MM.1S (cell line): ENCODE data around the gene LUC7L.

ENCODE experiments used
- DNase-seq: peaks from one replicate; pipeline ENCODE4 v3.0.0-alpha.2; 2015
- H2AFZ ChIP-seq: fragments of 300-600 bp; sonication (generic); 2 replicates; pipeline ENCODE4 v1.6.0; 2016; ENCODE audit warnings: antibody characterized with exemption, low read length
- H3F3A ChIP-seq: fragments of 300-600 bp; sonication (generic); 2 replicates; pipeline ENCODE4 v1.6.1; 2016; ENCODE audit warnings: mild to moderate bottlenecking, antibody characterized with exemption, low read length, moderate library complexity, mixed read lengths; ENCODE audit not compliant: insufficient read depth
- H3K27ac ChIP-seq: fragments of 300-600 bp; sonication (generic); 2 replicates; pipeline ENCODE4 v1.5.1; 2016; ENCODE audit warnings: mild to moderate bottlenecking, low read length
- H3K27me3 ChIP-seq: fragments of 300-600 bp; sonication (generic); replicated peaks from 2 replicates; pipeline ENCODE4 v1.6.0; 2016; ENCODE audit warnings: low read length; ENCODE audit not compliant: insufficient read depth
- H3K36me3 ChIP-seq: fragments of 300-600 bp; sonication (generic); replicated peaks from 2 replicates; pipeline ENCODE4 v1.6.1; 2016; ENCODE audit warnings: mild to moderate bottlenecking, low read length, mixed read lengths; ENCODE audit not compliant: insufficient read depth
- H3K4me1 ChIP-seq: fragments of 300-600 bp; sonication (generic); 2 replicates; pipeline ENCODE4 v1.6.1; 2016; ENCODE audit warnings: low read length, mixed read lengths
- H3K4me2 ChIP-seq: fragments of 300-600 bp; sonication (generic); 2 replicates; pipeline ENCODE4 v1.6.0; 2016; ENCODE audit warnings: low read depth, low read length
- H3K4me3 ChIP-seq: fragments of 300-600 bp; sonication (generic); 2 replicates; pipeline ENCODE4 v1.5.1; 2016; ENCODE audit warnings: low read length, mixed read lengths
- H3K79me2 ChIP-seq: fragments of 300-600 bp; sonication (generic); 2 replicates; pipeline ENCODE4 v1.6.1; 2016; ENCODE audit warnings: mixed run types, low read length, mixed read lengths
- H3K9ac ChIP-seq: fragments of 300-600 bp; sonication (generic); 2 replicates; pipeline ENCODE4 v1.6.1; 2016; ENCODE audit warnings: low read length, mixed read lengths
- H3K9me2 ChIP-seq: fragments of 300-600 bp; sonication (generic); replicated peaks from 2 replicates; pipeline ENCODE4 v1.6.1; 2016; ENCODE audit warnings: mild to moderate bottlenecking, low read length, mixed read lengths; ENCODE audit not compliant: insufficient read depth
- H3K9me3 ChIP-seq: fragments of 300-600 bp; sonication (generic); replicated peaks from 2 replicates; pipeline ENCODE4 v1.6.1; 2016; ENCODE audit warnings: mild to moderate bottlenecking, low read length, mixed read lengths; ENCODE audit not compliant: insufficient read depth
- H4K20me1 ChIP-seq: fragments of 300-600 bp; sonication (generic); 2 replicates; pipeline ENCODE4 v1.6.1; 2016; ENCODE audit warnings: mild to moderate bottlenecking, low read length, moderate library complexity, mixed read lengths; ENCODE audit not compliant: insufficient read depth
- CTCF ChIP-seq: fragments of 300-600 bp; sonication (generic); IDR thresholded peaks from 2 replicates; pipeline ENCODE4 v1.5.1; 2016; ENCODE audit warnings: antibody characterized with exemption, low read length, mixed read lengths
- EZH2 ChIP-seq: fragments of 300-600 bp; sonication (generic); optimal IDR thresholded peaks from 2 replicates; pipeline ENCODE3; 2017; ENCODE audit warnings: low read depth, mild to moderate bottlenecking, antibody characterized with exemption, low read length, mixed read lengths
- EZH2phosphoT487 ChIP-seq: fragments of 300-600 bp; sonication (generic); IDR thresholded peaks from 2 replicates; pipeline ENCODE4 v1.6.1; 2018; ENCODE audit warnings: antibody characterized with exemption, low read length

The LUC7L gene

GRCh38 chr16:272633-273546 is 43.6 kb upstream of the LUC7L start:
- Histone ChIP-seq H3F3A (no peaks in the 10 kb centered on the region), H3K9me3 (no peaks in the 10 kb centered on the region), H3K27me3 (peaks cover 52% of the 10 kb centered on the region), H3K4me3 (peak overlapping the region; percentile 9; the same call in 1 of the 2 replicates), H3K4me2 (peak overlapping the region; percentile 41; the same call in 1 of the 2 replicates), H3K27ac (no peak overlapping the region), H3K4me1 (no peaks in the 10 kb centered on the region), H3K36me3 (no peaks in the 10 kb centered on the region), H3K9me2 (no peaks in the 10 kb centered on the region), H3K79me2 (no peaks in the 10 kb centered on the region), H3K9ac (no peak overlapping the region), H2AFZ (peak overlapping the region; percentile 2; the same call in 1 of the 2 replicates), H4K20me1 (no peaks in the 10 kb centered on the region)
- no peak for DNase-seq
- TF ChIP-seq EZH2phosphoT487, result no peak
- no peak for TF ChIP-seq EZH2
- no peak for TF ChIP-seq CTCF

- no peaks in the 10 kb centered on the region for H3K79me2 ChIP-seq
- no peaks in the 10 kb centered on the region for H3K4me1 ChIP-seq
- DNase-seq, result no peak
- peaks cover 52% of the 10 kb centered on the region for H3K27me3 ChIP-seq
- TF ChIP-seq CTCF, result no peak
- TF ChIP-seq EZH2, result no peak
- TF ChIP-seq EZH2phosphoT487, result no peak
- H3K9ac ChIP-seq, result no peak overlapping the region
- H2AFZ ChIP-seq, result no peak overlapping the region
- H3K36me3 ChIP-seq, result no peaks in the 10 kb centered on the region
- no peak overlapping the region for H3K27ac ChIP-seq
- H4K20me1 ChIP-seq, result no peaks in the 10 kb centered on the region
- no peak overlapping the region for H3K4me3 ChIP-seq
- H3K9me2 ChIP-seq, result no peaks in the 10 kb centered on the region
- H3K9me3 ChIP-seq, result no peaks in the 10 kb centered on the region
- no peaks in the 10 kb centered on the region for H3F3A ChIP-seq
- no peak overlapping the region for H3K4me2 ChIP-seq
Observed at GRCh38 chr16:270381-271255, 41.4 kb upstream of the LUC7L start.

- Histone ChIP-seq H3K27ac (no peak overlapping the region), H3K9ac (no peak overlapping the region), H3K4me2 (no peak overlapping the region), H3K9me3 (no peaks in the 10 kb centered on the region), H3K9me2 (no peaks in the 10 kb centered on the region), H3F3A (no peaks in the 10 kb centered on the region), H3K79me2 (no peaks in the 10 kb centered on the region), H4K20me1 (no peaks in the 10 kb centered on the region), H3K36me3 (no peaks in the 10 kb centered on the region), H3K4me3 (no peak overlapping the region), H2AFZ (no peak overlapping the region), H3K4me1 (no peaks in the 10 kb centered on the region), H3K27me3 (peaks cover 42% of the 10 kb centered on the region)
- no peak for DNase-seq
- no peak for TF ChIP-seq EZH2
Observed at GRCh38 chr16:269061-269796, 40.0 kb upstream of the LUC7L start.
